Breast epithelium (tissue), 4 donors: ENCODE measurements around the gene JPT2. TPM values are rescaled to one million over a fixed set of nuclear protein-coding genes. Genes with fewer than 3 reads are reported as not detected.

Experiments used
- DNase-seq, 2 donors: peaks; one replicate each; pipeline ENCODE4 v3.0.0-alpha.2; 2019; ENCODE audit warnings: low spot score in 2 of 2
- H3K27ac ChIP-seq, 2 donors: fragments of 200-600 bp; sonication (generic) in 1 of 2; one replicate each; pipeline ENCODE4 v1.5.1; 2016 to 2019; ENCODE audit warnings: mild to moderate bottlenecking in 1 of 2
- H3K27me3 ChIP-seq, 2 donors: fragments of 200-600 bp; sonication (generic) in 1 of 2; one replicate each; pipeline versions ENCODE4 v1.5.1 to v1.6.0; 2017 to 2019; ENCODE audit warnings: control low read depth in 1 of 2, mild to moderate bottlenecking in 1 of 2
- H3K36me3 ChIP-seq: fragments of 200-600 bp; one replicate; pipeline ENCODE4 v1.5.1; 2019
- H3K4me1 ChIP-seq, 2 donors: fragments of 200-600 bp; sonication (generic); one replicate each; pipeline ENCODE4 v1.5.1; 2016 to 2019; ENCODE audit warnings: control low read depth in 1 of 2
- H3K4me3 ChIP-seq, 3 donors: fragments of 200-600 bp; sonication (generic); 1 replicate in 2 of 3; 2 replicates in 1 of 3; pipeline ENCODE4 v1.5.1; 2016 to 2019; ENCODE audit warnings: mild to moderate bottlenecking in 3 of 3, moderate library complexity in 2 of 3
- H3K9me3 ChIP-seq, 2 donors: fragments of 200-600 bp; sonication (generic) in 1 of 2; one replicate each; pipeline ENCODE4 v1.5.1; 2016 to 2019; ENCODE audit warnings: control low read depth in 1 of 2
- CTCF ChIP-seq, 3 donors: fragments of 450-650 bp; IDR thresholded peaks; one replicate each; pipeline ENCODE4 v1.5.1; 2016 to 2017; ENCODE audit warnings: antibody characterized with exemption in 3 of 3, mild to moderate bottlenecking in 3 of 3, moderate library complexity in 3 of 3
- POLR2A ChIP-seq: fragments of 450-650 bp; IDR thresholded peaks from one replicate; pipeline ENCODE4 v1.6.1; 2016; ENCODE audit warnings: antibody characterized with exemption, mild to moderate bottlenecking, moderate library complexity
- POLR2AphosphoS5 ChIP-seq, 3 donors: sonication (generic); formaldehyde crosslinking; IDR thresholded peaks; one replicate each; pipeline ENCODE4 v1.6.1; 2017; ENCODE audit warnings: antibody characterized with exemption in 3 of 3
- intact Hi-C: fragments of 100-400 bp; cut with DNase I; formaldehyde crosslinking; loops from one replicate; pipeline ENCODE4 v1.15.1; 2023; ENCODE audit warnings: low total_unique reads
- total RNA-seq, 3 donors: library from RNA; depleted of rRNA; stranded (reverse); fragments of >200 nt; gene quantifications; one replicate each; pipeline ENCODE4 v1.1.0, GENCODE V29; 2016

The JPT2 gene
- total RNA-seq, 3 donors from 2014 or later: 19.2 to 44.2 (median 36.0) TPM

GRCh38 chr16:1747934-1748333 lies 69.9 kb downstream of the JPT2 start:
- no peak for TF ChIP-seq CTCF (IDR thresholded peaks at IDR 0.05)
- no peak for TF ChIP-seq POLR2A
- no peak for TF ChIP-seq POLR2AphosphoS5 (IDR thresholded peaks at IDR 0.05)
- intact Hi-C loops: no loop called here
- H3K4me1 ChIP-seq: no peaks in the 10 kb centered on the region
- no peak overlapping the region for H3K4me3 ChIP-seq
- no peaks in the 10 kb centered on the region for H3K36me3 ChIP-seq
- DNase-seq: no peak
- no peaks in the 10 kb centered on the region for H3K27me3 ChIP-seq
- H3K9me3 ChIP-seq: no peaks in the 10 kb centered on the region
- no peak overlapping the region for H3K27ac ChIP-seq

- intact Hi-C loops: no loop called here
- no peak overlapping the region for H3K4me3 ChIP-seq
- no peaks in the 10 kb centered on the region for H3K36me3 ChIP-seq
- TF ChIP-seq POLR2AphosphoS5 (IDR thresholded peaks at IDR 0.05): no peak
- TF ChIP-seq CTCF (IDR thresholded peaks at IDR 0.05): no peak
- TF ChIP-seq POLR2A: no peak
- DNase-seq: no peak
- no peaks in the 10 kb centered on the region for H3K4me1 ChIP-seq
- no peaks in the 10 kb centered on the region for H3K9me3 ChIP-seq
- H3K27ac ChIP-seq: no peak overlapping the region
- no peaks in the 10 kb centered on the region for H3K27me3 ChIP-seq
Observed at GRCh38 chr16:1749152-1750117, 71.4 kb downstream of the JPT2 start.

Other genes starting within 250 kb of the JPT2 start
- not detected for gene PERCC1, start 247.2 kb upstream of the JPT2 start, total RNA-seq
- gene CCDC154, start 233.7 kb upstream of the JPT2 start, total RNA-seq: 1 to 10 TPM in 1 of 3 donors, under 1 TPM in 2; 0.48 to 1.2 (median 0.98) TPM
- gene CLCN7, start 203.3 kb upstream of the JPT2 start, total RNA-seq: 10 to 100 TPM; 52.2 to 72.3 (median 71.4) TPM
- gene PTX4, start 189.3 kb upstream of the JPT2 start, total RNA-seq: not detected
- gene TELO2, start 184.9 kb upstream of the JPT2 start, total RNA-seq: 10 to 100 TPM; 15.2 to 27.5 (median 23.9) TPM
- gene TMEM204, start 144.6 kb upstream of the JPT2 start, total RNA-seq: 10 to 100 TPM; 27.8 to 37.0 (median 34.1) TPM
- 10 to 100 TPM; 17.0 to 30.1 (median 23.9) TPM for gene IFT140, start 66.2 kb upstream of the JPT2 start, total RNA-seq
- 10 to 100 TPM in 2 of 3 donors, 1 to 10 TPM in 1; 9.6 to 13.8 (median 10.8) TPM for gene CRAMP1, start 65.9 kb upstream of the JPT2 start, total RNA-seq
- 10 to 100 TPM; 41.1 to 82.6 (median 71.6) TPM for gene MAPK8IP3, start 27.9 kb downstream of the JPT2 start, total RNA-seq
- gene NME3, start 93.3 kb downstream of the JPT2 start, total RNA-seq: 100 to 1,000 TPM in 2 of 3 donors, 10 to 100 TPM in 1; 86.6 to 119 (median 115) TPM
- 10 to 100 TPM in 2 of 3 donors, 1 to 10 TPM in 1; 4.6 to 17.4 (median 14.0) TPM for gene EME2, start 94.5 kb downstream of the JPT2 start, total RNA-seq
- 10 to 100 TPM; 85.9 to 95.4 (median 87.8) TPM for gene MRPS34, start 94.9 kb downstream of the JPT2 start, total RNA-seq
- gene SPSB3, start 104.3 kb downstream of the JPT2 start, total RNA-seq: 100 to 1,000 TPM in 1 of 3 donors, 10 to 100 TPM in 2; 84.9 to 107 (median 88.5) TPM
- 10 to 100 TPM; 61.6 to 82.6 (median 80.3) TPM for gene NUBP2, start 104.7 kb downstream of the JPT2 start, total RNA-seq
- under 1 TPM; 0.32 to 0.44 (median 0.33) TPM for gene IGFALS, start 115.4 kb downstream of the JPT2 start, total RNA-seq
- 100 to 1,000 TPM in 1 of 3 donors, 10 to 100 TPM in 2; 61.9 to 114 (median 74.7) TPM for gene HAGH, start 148.5 kb downstream of the JPT2 start, total RNA-seq
- gene FAHD1, start 148.9 kb downstream of the JPT2 start, total RNA-seq: 10 to 100 TPM; 27.2 to 35.4 (median 29.7) TPM
- gene MEIOB, start 193.9 kb downstream of the JPT2 start, total RNA-seq: not detected
- not detected for gene HS3ST6, start 240.1 kb downstream of the JPT2 start, total RNA-seq